Measurements from ENCODE around the gene ZDHHC3. TPM values are rescaled to one million over a fixed set of nuclear protein-coding genes. Genes with fewer than 3 reads are reported as not detected.

The ZDHHC3 gene
- total and polyA plus RNA-seq, 3 donors from 2014 or later, result 122 to 248 (median 164) TPM

GRCh38 chr3:44983484-44983941 is 7.5 kb upstream of the ZDHHC3 start:
- Histone ChIP-seq H3K27ac (peak overlapping the region in 1 of 2 donors; percentile 27), H3K4me3 (no peak overlapping the region), H3K9me3 (no peaks in the 10 kb centered on the region), H3K36me3 (ENCODE audit: low read depth, missing control alignments) (no peaks in the 10 kb centered on the region), H3K4me1 (peaks cover 41% of the 10 kb centered on the region), H3K27me3 (no peaks in the 10 kb centered on the region)
- intact Hi-C loops (cut with DNase I; ENCODE audit: low total_unique reads), result no loop called here
- no peak for TF ChIP-seq CTCF (IDR thresholded peaks at IDR 0.05)
- TF ChIP-seq POLR2A (IDR thresholded peaks at IDR 0.05), result no peak
- no peak for DNase-seq
- WGBS, 2 donors, result 48 to 70% methylated on average over 1 of the region's 1 CpG

GRCh38 chr3:44982817-44983216 is 6.8 kb upstream of the ZDHHC3 start:
- intact Hi-C loops (cut with DNase I; ENCODE audit: low total_unique reads), result no loop called here
- no peaks in the 10 kb centered on the region for H3K36me3 ChIP-seq (ENCODE audit: low read depth, missing control alignments)
- no peak overlapping the region for H3K4me3 ChIP-seq
- H3K27ac ChIP-seq, result peak overlapping the region in 1 of 2 donors; percentile 27
- peaks cover 36% of the 10 kb centered on the region for H3K4me1 ChIP-seq
- no peaks in the 10 kb centered on the region for H3K27me3 ChIP-seq
- DNase-seq, result no peak
- H3K9me3 ChIP-seq, result no peaks in the 10 kb centered on the region
- no peak for TF ChIP-seq POLR2A (IDR thresholded peaks at IDR 0.05)
- TF ChIP-seq CTCF (IDR thresholded peaks at IDR 0.05), result no peak
- 78 to 85% methylated on average over 3 of the region's 3 CpGs for WGBS, 2 donors

- Histone ChIP-seq H3K36me3 (ENCODE audit: low read depth, missing control alignments) (no peaks in the 10 kb centered on the region), H3K9me3 (no peaks in the 10 kb centered on the region), H3K4me3 (no peak overlapping the region), H3K4me1 (peaks cover 43% of the 10 kb centered on the region), H3K27ac (no peak overlapping the region), H3K27me3 (no peaks in the 10 kb centered on the region)
- TF ChIP-seq POLR2A (IDR thresholded peaks at IDR 0.05), result no peak
- TF ChIP-seq CTCF (IDR thresholded peaks at IDR 0.05), result no peak
- intact Hi-C loops (cut with DNase I; ENCODE audit: low total_unique reads), result no loop called here
- WGBS, 2 donors, result 82 to 90% methylated on average over 4 of the region's 4 CpGs
- DNase-seq, result no peak
Measured at GRCh38 chr3:44981751-44982150, 5.8 kb upstream of the ZDHHC3 start.

GRCh38 chr3:44981220-44981619 is 5.2 kb upstream of the ZDHHC3 start:
- Histone ChIP-seq H3K9me3 (no peaks in the 10 kb centered on the region), H3K4me1 (peaks cover 46% of the 10 kb centered on the region), H3K27me3 (no peaks in the 10 kb centered on the region), H3K4me3 (no peak overlapping the region), H3K27ac (no peak overlapping the region), H3K36me3 (ENCODE audit: low read depth, missing control alignments) (no peaks in the 10 kb centered on the region)
- 91 to 96% methylated on average over 1 of the region's 1 CpG for WGBS, 2 donors
- DNase-seq, result no peak
- intact Hi-C loops (cut with DNase I; ENCODE audit: low total_unique reads), result no loop called here
- no peak for TF ChIP-seq CTCF (IDR thresholded peaks at IDR 0.05)
- no peak for TF ChIP-seq POLR2A (IDR thresholded peaks at IDR 0.05)

- Histone ChIP-seq H3K36me3 (ENCODE audit: low read depth, missing control alignments) (no peaks in the 10 kb centered on the region), H3K27ac (no peak overlapping the region), H3K27me3 (no peaks in the 10 kb centered on the region), H3K4me1 (peaks cover 23% of the 10 kb centered on the region), H3K4me3 (no peak overlapping the region), H3K9me3 (no peaks in the 10 kb centered on the region)
- no peak for DNase-seq
- WGBS, 2 donors, result 61 to 67% methylated on average over 4 of the region's 4 CpGs
- intact Hi-C loops (cut with DNase I; ENCODE audit: low total_unique reads), result no loop called here
- TF ChIP-seq POLR2A (IDR thresholded peaks at IDR 0.05) (no peak), CTCF (IDR thresholded peaks at IDR 0.05) (no peak)
Measured at GRCh38 chr3:44974416-44974815, 1.6 kb downstream of the ZDHHC3 start.
